Activated T-helper 17 cell treated with anti-CD3 and anti-CD28 coated beads, Interleukin-2, amount 50 U/mL, for 72 hours (primary cell): ENCODE data around the gene DAZAP1. TPM values are rescaled to one million over a fixed set of nuclear protein-coding genes. Genes with fewer than 3 reads are reported as not detected.

Experiments used
- ATAC-seq: fragments of 150-1000 bp; cut with Tn5 transposase; replicated peaks from 2 replicates; pipeline ENCODE4 v1.10.0; 2021; ENCODE audit warnings: mild to moderate bottlenecking, moderate library complexity
- H3K27ac Mint-ChIP-seq: one replicate; pipeline ENCODE4 v1.8.0; 2022; ENCODE audit warnings: mixed read lengths
- H3K27me3 Mint-ChIP-seq: one replicate; pipeline ENCODE4 v1.8.0; 2022; ENCODE audit warnings: mixed read lengths
- H3K36me3 Mint-ChIP-seq: one replicate; pipeline ENCODE4 v1.8.0; 2022; ENCODE audit warnings: low read depth, mild to moderate bottlenecking, mixed read lengths
- H3K4me1 Mint-ChIP-seq: one replicate; pipeline ENCODE4 v1.8.0; 2022; ENCODE audit warnings: mixed read lengths
- H3K4me3 Mint-ChIP-seq: one replicate; pipeline ENCODE4 v1.8.0; 2022; ENCODE audit warnings: mild to moderate bottlenecking, mixed read lengths
- H3K9me3 Mint-ChIP-seq: one replicate; pipeline ENCODE4 v1.8.0; 2022; ENCODE audit warnings: mixed read lengths
- total RNA-seq, 2 donors: library from RNA; stranded (reverse); gene quantifications; one replicate each; pipeline ENCODE4 v1.2.3, GENCODE V29; 2022

The DAZAP1 gene
- total RNA-seq: 100 to 1,000 TPM; 161 to 271 TPM

DNA sequence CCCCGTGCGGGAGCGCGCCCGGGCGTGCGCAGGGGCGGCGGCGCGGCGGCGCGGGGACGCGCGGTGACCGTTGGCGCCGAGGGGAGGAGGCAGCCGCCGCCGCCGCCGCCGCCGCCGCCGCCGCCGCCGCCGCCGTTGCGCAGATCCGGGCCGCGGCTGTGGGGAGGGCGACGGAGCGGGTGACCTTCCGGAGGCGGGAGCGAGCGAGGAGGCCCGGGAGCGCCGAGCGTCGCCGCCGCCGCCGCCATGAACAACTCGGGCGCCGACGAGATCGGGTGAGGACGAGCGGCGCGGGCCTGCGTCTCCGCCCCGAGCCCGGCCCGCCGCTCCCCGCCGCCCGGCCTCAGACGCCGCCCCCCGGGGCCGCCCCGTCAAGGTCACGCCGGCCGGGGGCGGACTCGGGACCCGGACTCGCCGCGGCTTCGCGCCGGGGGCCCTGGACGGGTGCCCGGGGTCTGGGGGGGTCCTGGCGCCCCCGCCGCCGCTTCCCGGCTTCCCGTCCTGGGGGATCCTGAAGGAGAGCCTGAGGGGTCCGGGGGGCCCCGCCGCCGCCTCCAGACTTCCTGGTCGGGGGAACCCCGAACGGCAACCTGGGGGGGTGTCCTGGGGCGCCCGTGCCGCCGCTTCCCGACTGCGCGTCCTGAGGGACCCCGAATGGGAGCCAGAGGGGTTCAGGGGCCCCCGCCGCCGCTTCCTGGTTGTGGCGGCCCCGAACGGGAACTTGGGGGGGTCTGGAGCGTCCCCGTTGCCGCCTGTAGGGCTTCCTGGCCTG is at the start of gene DAZAP1:
DAZAP1 (plus strand) TSS at position 59 of the 772 bp plus-strand sequence; CDS start at position 247, 188 bp downstream.
- Mint-ChIP-seq H3K9me3 (no peaks in the 10 kb centered on the region), H3K27ac (peak within 1 kb of the TSS; percentile 90)
- ATAC-seq: peak; percentile 23

DNA sequence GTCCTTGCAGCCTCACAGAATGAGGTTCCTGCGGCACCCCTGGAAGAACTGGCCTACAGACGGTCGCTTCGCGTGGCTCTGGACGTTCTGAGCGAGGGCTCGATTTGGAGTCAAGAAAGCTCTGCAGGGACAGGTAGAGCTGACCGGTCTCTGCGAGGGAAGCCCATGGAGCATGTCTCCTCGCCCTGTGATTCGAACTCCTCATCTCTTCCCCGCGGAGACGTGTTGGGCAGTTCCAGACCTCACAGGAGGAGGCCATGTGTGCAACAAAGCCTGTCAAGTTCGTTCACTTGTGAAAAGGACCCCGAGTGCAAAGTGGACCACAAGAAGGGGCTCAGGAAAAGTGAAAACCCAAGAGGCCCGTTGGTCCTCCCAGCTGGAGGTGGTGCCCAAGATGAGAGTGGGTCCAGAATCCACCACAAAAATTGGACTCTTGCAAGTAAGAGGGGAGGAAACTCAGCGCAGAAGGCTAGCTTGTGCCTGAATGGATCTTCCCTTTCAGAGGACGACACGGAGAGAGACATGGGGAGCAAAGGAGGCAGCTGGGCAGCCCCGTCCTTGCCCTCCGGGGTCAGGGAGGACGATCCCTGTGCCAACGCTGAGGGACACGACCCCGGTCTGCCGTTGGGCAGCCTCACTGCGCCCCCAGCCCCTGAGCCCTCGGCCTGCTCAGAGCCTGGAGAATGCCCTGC is 47.1 kb upstream of the DAZAP1 start:
- peaks cover 95% of the 10 kb centered on the region for H3K36me3 Mint-ChIP-seq
- no peak overlapping the region for H3K4me3 Mint-ChIP-seq

More for the DNA sequence above, at the start of gene DAZAP1:
- H3K36me3 Mint-ChIP-seq: peaks cover 38% of the 10 kb centered on the region
- peak within 1 kb of the TSS; percentile 95 for H3K4me3 Mint-ChIP-seq
- H3K4me1 Mint-ChIP-seq: peaks cover 26% of the 10 kb centered on the region
- peaks cover 2% of the 10 kb centered on the region for H3K27me3 Mint-ChIP-seq

DNA sequence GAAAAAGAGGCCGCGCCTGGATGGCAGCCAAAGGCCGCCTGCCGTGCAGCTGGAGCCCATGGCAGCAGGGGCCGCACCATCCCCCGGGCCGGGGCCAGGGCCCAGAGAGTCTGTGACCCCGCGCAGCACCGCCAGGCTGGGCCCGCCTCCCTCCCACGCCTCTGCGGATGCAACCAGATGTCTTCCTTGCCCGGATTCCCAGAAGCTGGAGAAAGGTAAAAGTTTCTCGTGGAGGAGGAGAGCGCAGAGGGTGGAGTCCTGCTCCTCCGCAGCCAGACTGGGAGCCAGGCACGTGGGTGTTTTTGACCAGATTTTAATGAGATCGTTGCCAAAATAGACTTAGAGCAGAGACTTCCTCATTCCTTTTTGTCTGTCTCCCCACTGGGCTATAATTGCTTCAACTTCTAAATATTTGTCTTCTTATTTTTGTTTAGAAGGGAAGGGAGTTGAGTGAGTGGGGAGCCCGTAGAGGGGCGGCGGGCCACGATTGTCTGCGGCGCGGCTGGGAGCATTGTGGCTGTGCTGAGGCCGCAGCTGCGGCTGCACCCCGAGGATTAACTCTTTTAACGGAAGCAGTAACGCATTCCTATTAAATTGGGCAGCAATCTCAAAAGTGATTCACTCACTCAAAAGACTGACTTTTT is 46.4 kb upstream of the DAZAP1 start:
- ATAC-seq: no peak
- no peak overlapping the region for H3K27ac Mint-ChIP-seq
- H3K9me3 Mint-ChIP-seq: no peaks in the 10 kb centered on the region
- peaks cover 13% of the 10 kb centered on the region for H3K4me1 Mint-ChIP-seq
- H3K4me3 Mint-ChIP-seq: no peak overlapping the region
- no peaks in the 10 kb centered on the region for H3K27me3 Mint-ChIP-seq
- H3K36me3 Mint-ChIP-seq: peaks cover 93% of the 10 kb centered on the region

More for the DNA sequence above, 47.1 kb upstream of the DAZAP1 start:
- no peak for ATAC-seq
- Mint-ChIP-seq H3K4me1 (peaks cover 18% of the 10 kb centered on the region), H3K27ac (no peak overlapping the region), H3K27me3 (no peaks in the 10 kb centered on the region), H3K9me3 (no peaks in the 10 kb centered on the region)

DNA sequence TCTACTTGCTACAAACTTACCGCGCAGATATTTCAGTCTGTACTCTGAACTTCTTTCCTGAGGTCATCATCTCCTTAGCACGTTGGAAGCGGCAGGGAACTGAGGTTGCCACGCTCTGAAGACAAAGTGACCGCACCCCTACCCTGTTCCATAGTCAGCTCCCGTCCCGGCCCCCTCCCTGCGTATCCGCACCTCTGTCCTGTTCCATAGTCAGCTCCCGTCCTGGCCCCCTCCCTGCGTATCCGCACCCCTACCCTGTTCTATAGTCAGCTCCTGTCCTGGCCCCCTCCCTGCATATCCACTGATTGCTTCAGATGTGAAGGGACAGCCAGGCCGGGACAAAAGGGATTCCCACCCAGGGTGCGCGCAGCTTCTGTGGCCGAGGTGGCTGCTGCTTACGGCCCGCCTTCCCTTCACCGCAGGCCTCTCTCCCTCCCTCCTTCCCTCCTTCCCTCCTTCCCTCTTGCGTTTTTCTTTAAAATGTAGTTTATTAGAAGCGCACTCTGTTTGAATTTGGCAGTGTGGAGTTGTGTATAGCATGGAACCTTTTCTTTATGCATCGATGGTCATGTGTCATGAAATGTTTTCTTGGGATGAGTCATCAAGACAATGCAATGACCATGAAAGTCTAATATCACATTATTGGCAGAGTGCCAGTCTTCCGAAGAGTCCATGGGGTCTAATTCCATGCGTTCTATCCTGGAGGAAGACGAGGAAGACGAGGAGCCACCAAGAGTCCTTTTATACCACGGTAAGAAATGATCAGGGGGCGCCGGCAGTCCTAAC is 45.6 kb upstream of the DAZAP1 start:
- H3K27ac Mint-ChIP-seq: no peak overlapping the region
- no peaks in the 10 kb centered on the region for H3K27me3 Mint-ChIP-seq
- H3K36me3 Mint-ChIP-seq: peaks cover 84% of the 10 kb centered on the region
- peaks cover 9% of the 10 kb centered on the region for H3K4me1 Mint-ChIP-seq
- no peak for ATAC-seq
- no peak overlapping the region for H3K4me3 Mint-ChIP-seq
- H3K9me3 Mint-ChIP-seq: no peaks in the 10 kb centered on the region

DNA sequence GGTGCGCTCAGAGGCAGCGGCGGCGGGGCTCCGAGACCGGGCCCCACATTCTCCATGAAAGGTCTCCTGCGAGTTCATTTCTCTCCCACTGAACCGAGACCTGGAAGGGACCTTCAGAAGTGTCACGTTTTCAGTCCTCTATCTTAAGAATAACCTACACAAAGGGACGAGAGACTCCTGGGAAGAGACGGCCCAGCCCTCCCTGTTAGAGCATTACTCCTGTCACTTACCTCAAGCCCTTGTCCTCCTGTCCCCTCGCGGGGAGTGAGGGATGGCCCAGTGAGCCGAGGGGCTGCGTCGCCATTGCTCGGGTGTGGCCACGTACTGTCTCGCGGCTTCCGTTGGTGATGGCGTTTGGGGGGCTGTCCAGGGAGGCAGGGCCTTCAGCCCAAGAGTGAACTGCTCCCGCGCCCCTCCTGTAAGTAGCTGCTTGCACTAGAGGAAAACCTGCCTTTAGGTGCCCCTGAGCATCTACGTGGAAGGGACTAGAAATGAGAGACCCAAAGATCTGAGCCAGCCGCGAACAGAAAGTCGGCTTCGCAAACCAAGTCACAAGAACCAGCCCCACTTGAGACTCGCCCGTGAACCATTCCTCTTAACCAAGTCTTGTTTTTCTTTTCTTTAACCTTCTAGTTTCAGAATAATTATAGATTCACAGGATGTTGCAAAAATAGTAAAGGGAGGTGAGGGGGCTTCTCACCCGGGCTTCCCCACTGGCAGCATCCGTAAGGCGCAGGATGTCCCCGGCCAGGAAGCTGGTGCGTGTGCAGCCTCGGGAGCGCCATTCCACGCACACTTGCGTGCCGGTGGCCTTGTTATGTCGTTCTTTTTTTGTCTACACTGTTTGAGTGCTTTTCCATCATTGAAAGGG is 44.8 kb upstream of the DAZAP1 start:
- Mint-ChIP-seq H3K27ac (no peak overlapping the region), H3K27me3 (no peaks in the 10 kb centered on the region), H3K4me1 (peaks cover 5% of the 10 kb centered on the region), H3K9me3 (no peaks in the 10 kb centered on the region), H3K36me3 (peaks cover 83% of the 10 kb centered on the region), H3K4me3 (peak overlapping the region; percentile 50)
- no peak for ATAC-seq

DNA sequence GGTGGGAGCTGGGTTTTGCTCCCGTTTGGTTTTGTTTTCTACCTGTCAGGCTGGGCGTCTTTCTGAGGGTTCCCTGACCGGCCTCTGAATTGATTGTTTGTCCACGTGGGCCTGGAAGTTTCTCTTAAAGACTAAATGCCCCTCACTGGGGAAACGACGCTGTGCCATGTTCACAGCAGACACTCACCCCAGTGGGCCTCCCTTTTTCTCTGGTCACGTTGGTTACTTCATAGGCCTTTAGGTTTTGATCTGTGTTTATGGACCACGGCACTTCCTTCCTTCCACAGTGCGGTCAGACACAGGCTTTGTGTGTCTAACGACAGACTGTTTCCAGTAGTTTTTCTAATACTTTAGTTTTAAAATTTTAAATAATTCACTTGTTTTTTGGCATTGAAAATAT is 43.8 kb upstream of the DAZAP1 start:
- H3K9me3 Mint-ChIP-seq: no peaks in the 10 kb centered on the region
- no peaks in the 10 kb centered on the region for H3K27me3 Mint-ChIP-seq
- peak; percentile 45 for ATAC-seq
- peaks cover 5% of the 10 kb centered on the region for H3K4me1 Mint-ChIP-seq
- H3K4me3 Mint-ChIP-seq: peak overlapping the region; percentile 50
- H3K27ac Mint-ChIP-seq: no peak overlapping the region
- peaks cover 73% of the 10 kb centered on the region for H3K36me3 Mint-ChIP-seq

DNA sequence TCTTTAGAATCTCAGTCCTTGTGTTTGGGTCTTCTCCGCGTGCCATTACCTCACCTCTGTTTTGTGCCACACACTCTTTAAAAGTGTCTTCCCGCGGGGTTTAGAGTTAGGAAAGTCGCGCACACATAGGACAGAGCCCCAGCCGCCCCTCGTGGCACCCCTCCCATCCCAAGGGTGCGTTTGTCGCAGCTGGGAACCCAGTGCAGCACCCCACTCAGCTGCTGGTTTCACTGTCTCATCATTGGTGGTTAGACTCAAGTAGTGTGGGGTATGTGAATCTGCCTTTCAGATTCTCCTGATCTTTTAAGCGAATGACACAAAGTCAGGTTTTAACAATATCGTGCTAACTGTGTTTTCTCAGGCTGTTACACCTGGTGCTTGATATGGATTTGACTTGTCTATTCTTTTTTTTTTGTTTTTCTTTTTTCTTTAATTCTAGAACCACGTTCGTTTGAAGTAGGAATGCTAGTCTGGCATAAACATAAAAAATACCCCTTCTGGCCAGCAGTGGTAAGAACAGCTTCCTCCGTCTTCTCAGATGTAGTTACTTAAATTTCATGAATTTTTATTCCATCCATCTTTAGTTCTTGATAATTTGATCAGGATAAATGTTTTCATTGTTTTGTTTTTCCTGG is 43.2 kb upstream of the DAZAP1 start:
- Mint-ChIP-seq H3K27ac (no peak overlapping the region), H3K4me3 (peak overlapping the region; percentile 50), H3K27me3 (no peaks in the 10 kb centered on the region), H3K9me3 (no peaks in the 10 kb centered on the region), H3K4me1 (peaks cover 5% of the 10 kb centered on the region), H3K36me3 (peaks cover 67% of the 10 kb centered on the region)
- peak; percentile 56 for ATAC-seq

DNA sequence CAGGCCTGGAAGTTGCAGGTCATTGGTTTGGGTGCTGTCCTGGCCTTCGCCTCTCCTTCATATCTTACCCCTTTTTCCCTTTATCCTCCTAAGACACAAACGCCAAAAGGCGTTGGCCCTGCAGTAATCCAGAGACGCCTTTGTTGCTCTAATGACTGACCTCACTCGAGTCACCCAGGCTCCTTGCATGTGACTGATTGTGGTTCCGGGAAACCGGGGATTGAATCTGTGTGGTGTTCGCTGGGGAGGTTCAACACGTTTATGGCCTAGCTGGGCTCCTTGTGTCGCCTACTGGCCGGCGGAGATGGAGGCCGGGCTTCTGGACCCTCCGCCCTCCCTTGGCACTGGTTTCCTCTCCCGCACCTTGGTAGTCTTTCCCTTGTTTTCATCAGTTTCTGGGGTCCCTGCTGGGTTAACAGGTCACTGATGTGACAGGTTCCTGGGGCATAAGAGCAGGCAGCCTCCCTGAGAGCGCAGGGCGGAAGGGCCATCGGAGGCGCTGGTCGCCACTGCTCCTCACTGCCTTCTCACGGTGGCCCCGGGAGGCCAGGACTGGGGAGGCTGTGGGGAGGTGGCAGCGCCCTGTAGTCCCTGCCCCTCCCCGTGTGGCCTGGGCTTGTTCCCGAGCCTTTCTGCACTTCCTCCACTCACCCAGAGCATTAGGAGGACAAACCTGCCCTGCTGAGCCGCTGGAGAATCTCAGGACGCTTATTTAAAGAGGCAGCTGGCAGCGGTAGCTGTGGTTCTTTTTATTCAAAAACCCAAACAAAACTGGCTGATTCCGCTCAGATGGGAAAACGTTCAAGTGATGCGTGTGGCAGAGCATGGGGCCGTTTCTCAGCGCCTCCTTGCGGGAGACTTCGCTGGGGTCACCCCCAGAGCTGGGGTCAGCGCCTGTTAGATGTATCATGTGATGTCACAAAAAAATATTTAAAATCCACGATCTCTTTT is 41.8 kb upstream of the DAZAP1 start:
- Mint-ChIP-seq H3K27me3 (no peaks in the 10 kb centered on the region), H3K27ac (no peak overlapping the region), H3K9me3 (no peaks in the 10 kb centered on the region), H3K36me3 (peaks cover 53% of the 10 kb centered on the region), H3K4me1 (peaks cover 5% of the 10 kb centered on the region), H3K4me3 (no peak overlapping the region)
- no peak for ATAC-seq

DNA sequence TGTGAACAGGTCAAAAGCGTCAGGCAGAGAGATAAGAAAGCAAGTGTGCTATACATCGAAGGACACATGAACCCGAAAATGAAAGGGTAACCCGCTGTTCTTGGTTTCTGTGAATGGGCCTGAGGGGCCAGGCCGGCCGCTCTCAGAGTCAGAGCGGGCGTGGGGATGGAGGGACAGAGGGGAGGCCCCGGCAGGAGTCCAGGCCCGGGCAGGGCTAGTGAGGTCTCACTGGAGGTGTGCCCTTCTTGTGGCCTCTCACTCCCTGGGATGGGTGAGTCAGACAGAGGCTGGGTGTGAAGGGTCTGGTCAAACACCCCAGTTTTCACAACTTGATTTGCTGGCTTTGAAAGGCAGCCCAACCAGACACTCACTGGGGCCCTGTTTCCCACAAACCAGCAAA is 41.1 kb upstream of the DAZAP1 start:
- H3K36me3 Mint-ChIP-seq: peaks cover 53% of the 10 kb centered on the region
- no peaks in the 10 kb centered on the region for H3K27me3 Mint-ChIP-seq
- H3K4me1 Mint-ChIP-seq: peaks cover 5% of the 10 kb centered on the region
- no peak overlapping the region for H3K4me3 Mint-ChIP-seq
- no peaks in the 10 kb centered on the region for H3K9me3 Mint-ChIP-seq
- H3K27ac Mint-ChIP-seq: no peak overlapping the region
- ATAC-seq: no peak

DNA sequence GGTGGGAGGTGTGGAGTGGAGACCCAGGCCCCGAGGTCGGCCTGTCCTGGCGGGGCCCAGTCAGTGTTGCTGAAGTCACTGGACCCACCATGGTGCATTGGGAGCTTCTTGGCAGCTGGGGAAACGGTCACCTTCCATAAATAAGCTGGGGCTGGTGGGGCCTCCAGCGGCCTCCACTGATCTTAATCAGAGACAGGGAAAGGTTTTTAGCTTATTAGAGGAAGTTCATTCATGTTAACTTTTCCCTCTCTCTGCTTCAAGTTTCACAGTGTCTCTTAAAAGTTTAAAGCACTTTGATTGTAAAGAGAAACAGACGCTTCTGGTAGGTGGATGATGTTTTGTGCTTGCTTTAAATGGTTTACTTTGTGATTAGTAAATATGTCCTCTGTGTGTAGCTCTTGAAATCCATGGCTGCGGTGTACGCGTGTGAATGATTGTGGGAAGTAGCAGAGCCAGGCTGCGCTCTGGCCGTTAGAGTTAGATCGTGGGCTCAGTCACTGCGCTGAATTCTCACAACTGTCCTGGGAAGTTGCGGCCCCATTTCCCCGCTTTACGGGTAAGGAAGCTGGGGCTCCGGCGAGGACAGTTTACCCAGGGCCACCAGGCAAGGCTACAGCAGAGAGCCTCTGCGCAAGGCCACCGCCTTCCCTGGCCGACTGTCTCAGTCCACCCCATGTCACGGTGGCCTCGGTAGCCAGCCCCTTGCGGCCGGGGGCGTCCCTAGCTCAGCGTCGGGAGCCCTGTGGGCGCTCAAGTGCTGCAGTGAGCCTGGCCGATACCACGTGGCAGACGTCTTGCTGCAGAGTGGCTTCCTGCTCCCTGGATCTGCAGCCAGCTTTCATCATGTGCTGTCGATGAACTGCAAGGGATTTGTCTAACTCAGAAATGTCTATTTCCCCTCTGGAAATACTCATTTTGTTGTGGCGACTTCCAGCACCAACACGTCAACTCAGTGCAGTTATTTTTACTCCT is 40.2 kb upstream of the DAZAP1 start:
- Mint-ChIP-seq H3K27ac (no peak overlapping the region), H3K4me1 (peaks cover under 1% of the 10 kb centered on the region), H3K9me3 (no peaks in the 10 kb centered on the region), H3K36me3 (peaks cover 53% of the 10 kb centered on the region), H3K27me3 (no peaks in the 10 kb centered on the region), H3K4me3 (no peak overlapping the region)
- ATAC-seq: no peak

DNA sequence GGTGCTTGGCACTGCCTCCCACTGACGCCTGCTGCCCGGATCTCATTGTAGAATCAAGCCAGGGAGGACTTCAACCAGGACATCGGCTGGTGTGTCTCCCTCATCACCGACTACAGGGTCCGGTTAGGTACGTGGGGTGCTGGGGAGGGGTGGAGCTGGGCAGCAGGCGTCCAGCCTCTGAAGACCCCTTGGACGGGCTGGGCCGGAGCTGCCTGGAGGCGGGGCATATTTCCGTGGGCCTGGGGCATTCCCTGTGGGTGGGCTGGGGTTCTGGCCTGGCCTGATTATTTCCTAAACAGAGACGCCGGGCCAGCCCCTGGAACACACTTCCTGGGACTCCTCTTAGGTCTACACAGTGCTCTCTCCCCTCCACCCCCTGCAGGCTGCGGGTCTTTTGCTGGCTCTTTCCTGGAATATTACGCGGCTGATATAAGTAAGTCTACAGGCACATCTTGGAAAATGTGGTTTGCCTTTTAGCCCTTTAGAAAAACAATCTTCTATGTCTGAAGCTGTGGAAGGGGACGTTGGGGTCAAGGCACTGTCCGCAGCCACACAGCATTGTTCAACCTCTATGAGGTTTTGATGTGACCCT is 38.1 kb upstream of the DAZAP1 start:
- no peaks in the 10 kb centered on the region for H3K27me3 Mint-ChIP-seq
- no peaks in the 10 kb centered on the region for H3K9me3 Mint-ChIP-seq
- no peak overlapping the region for H3K4me3 Mint-ChIP-seq
- H3K4me1 Mint-ChIP-seq: no peaks in the 10 kb centered on the region
- no peak for ATAC-seq
- no peak overlapping the region for H3K27ac Mint-ChIP-seq
- H3K36me3 Mint-ChIP-seq: peaks cover 48% of the 10 kb centered on the region
